HEK293T (cell line): ENCODE results near the gene B3GNT3.

Experiments
- ARNT ChIP-seq: fragments of 450-650 bp; IDR thresholded peaks from 2 replicates; pipeline ENCODE4 v1.6.1; 2017; ENCODE audit warnings: mild to moderate bottlenecking
- BHLHE40 ChIP-seq: fragments of 450-650 bp; IDR thresholded peaks from 2 replicates; pipeline ENCODE4 v1.6.1; 2016; ENCODE audit warnings: mild to moderate bottlenecking, moderate library complexity, borderline replicate concordance
- FOXK2 ChIP-seq: fragments of 450-650 bp; IDR thresholded peaks from 2 replicates; pipeline ENCODE4 v1.6.1; 2016; ENCODE audit warnings: mild to moderate bottlenecking
- L3MBTL2 ChIP-seq: fragments of 450-650 bp; conservative IDR thresholded peaks from 2 replicates; pipeline ENCODE4 v1.6.1; 2016; ENCODE audit warnings: mild to moderate bottlenecking
- LEF1 ChIP-seq: fragments of 450-650 bp; IDR thresholded peaks from 2 replicates; pipeline ENCODE4 v1.6.1; 2017; ENCODE audit warnings: mild to moderate bottlenecking, borderline replicate concordance
- PKNOX1 ChIP-seq: fragments of 450-650 bp; IDR thresholded peaks from 2 replicates; pipeline ENCODE4 v1.6.1; 2016
- SP1 ChIP-seq: fragments of 450-650 bp; IDR thresholded peaks from 2 replicates; pipeline ENCODE4 v1.6.1; 2017
- SUZ12 ChIP-seq: fragments of 450-650 bp; IDR thresholded peaks from 2 replicates; pipeline ENCODE4 v1.6.1; 2016; ENCODE audit warnings: mild to moderate bottlenecking
- ZNF384 ChIP-seq: fragments of 450-650 bp; IDR thresholded peaks from 2 replicates; pipeline ENCODE4 v1.6.1; 2016

DNA sequence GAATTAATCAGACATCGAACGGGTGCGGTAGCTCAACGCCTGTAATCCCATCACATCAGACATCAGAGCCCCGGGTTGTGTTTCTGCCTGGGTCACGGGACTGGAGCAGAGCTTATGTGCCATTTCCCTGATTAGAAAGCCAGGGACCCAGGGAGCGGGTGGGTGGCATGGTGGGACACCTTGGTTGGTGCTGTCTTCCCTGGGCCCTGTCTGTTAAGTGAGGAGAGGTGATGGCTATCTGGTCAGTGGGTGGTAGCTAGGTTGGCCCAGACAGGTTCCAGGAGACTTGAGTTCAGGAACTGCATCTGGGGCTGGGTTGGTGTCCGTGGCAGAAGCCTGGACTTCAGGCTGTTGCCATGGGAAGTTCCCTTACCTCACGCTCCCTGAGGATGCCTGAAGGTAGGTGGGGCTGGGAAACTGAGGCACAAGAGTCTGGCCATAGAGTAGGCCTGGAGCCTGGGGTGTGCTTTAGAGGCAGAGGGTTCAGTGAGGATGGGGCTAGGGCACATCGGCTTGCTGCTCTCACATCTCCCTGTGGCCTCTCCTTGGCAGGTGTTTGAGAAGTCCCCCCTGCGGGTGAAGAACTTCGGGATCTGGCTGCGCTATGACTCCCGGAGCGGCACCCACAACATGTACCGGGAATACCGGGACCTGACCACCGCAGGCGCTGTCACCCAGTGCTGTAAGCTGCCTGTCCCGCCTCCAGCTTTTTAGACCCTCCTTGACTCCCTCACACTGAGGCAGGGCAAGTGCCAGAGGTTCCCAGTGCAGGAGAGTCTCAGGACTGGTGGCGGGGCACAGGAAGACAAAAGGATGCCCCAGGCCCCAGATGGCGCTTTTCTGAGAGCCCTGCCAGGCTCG lies 66.8 kb downstream of the B3GNT3 start:
- TF ChIP-seq SUZ12 = no peak
- no peak for TF ChIP-seq PKNOX1
- TF ChIP-seq BHLHE40 = no peak
- TF ChIP-seq ARNT = no peak
- no peak for TF ChIP-seq ZNF384
- TF ChIP-seq FOXK2 = no peak
- no peak for TF ChIP-seq L3MBTL2
- TF ChIP-seq SP1 = no peak
- no peak for TF ChIP-seq LEF1
